Measurements from ENCODE around the gene SPACA6.
"Not testable (repeated sequence)": the region's sequence is repeated elsewhere in the genome, so short reads cannot be mapped to it uniquely, and the experiment has no call there.

The SPACA6 gene, protein sequence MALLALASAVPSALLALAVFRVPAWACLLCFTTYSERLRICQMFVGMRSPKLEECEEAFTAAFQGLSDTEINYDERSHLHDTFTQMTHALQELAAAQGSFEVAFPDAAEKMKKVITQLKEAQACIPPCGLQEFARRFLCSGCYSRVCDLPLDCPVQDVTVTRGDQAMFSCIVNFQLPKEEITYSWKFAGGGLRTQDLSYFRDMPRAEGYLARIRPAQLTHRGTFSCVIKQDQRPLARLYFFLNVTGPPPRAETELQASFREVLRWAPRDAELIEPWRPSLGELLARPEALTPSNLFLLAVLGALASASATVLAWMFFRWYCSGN

DNA sequence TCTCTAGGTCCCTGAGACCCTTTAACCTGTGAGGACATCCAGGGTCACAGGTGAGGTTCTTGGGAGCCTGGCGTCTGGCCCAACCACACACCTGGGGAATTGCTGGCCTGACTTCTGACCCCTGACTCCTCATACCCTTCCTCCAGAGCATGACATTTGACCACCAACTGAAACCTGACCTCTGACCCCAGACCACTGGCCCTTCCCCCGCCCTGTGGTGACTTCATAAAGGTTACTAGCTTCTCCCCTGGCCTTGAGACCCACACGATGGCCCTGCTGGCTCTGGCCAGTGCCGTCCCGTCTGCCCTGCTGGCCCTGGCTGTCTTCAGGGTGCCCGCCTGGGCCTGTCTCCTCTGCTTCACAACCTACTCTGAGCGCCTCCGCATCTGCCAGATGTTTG is at the start of gene SPACA6:
SPACA6 (plus strand) TSS at position 71 of the 400 bp plus-strand sequence; CDS start at position 268, 197 bp downstream.
- no peak for DNase-seq

DNA sequence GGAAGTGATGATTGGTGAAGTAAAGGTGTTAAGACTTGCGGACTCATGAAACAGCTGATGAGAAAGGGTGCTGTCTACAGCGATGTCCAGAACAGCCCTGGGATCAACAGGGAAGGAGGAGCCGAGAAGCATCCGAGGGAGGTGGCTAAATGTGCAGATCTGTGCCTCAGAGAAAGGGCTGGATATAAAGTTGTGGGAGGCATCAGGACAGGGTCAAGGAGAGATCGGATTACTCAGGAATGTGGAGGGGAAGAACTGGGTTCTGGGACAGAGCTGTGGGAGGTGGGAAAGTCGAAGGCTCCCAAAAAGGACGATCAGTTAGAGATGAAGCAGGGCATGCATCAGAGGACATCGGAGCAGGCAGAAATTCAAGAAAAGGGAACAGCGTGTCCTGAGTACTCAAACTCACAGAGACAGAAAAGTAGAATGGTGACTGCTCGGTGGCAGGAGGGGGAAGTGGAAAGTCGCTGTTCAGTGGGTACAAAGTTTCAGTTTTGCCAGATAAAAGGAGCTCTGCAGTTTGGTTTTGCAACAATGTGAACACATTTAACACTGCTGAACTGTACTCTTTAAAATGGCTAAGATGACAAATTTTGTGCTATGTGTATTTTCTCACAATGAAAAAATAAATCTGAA is 48.4 kb upstream of the SPACA6 start:
- no peak for DNase-seq

GRCh38 chr19:51646730-51647129 is 46.4 kb upstream of the SPACA6 start, which contains the start of gene SIGLEC14:
TSS of gene SIGLEC14 (minus strand) at chr19:51646825. CDS start at chr19:51646759, 66 bp downstream.
- DNase-seq, result not testable (repeated sequence)

DNA sequence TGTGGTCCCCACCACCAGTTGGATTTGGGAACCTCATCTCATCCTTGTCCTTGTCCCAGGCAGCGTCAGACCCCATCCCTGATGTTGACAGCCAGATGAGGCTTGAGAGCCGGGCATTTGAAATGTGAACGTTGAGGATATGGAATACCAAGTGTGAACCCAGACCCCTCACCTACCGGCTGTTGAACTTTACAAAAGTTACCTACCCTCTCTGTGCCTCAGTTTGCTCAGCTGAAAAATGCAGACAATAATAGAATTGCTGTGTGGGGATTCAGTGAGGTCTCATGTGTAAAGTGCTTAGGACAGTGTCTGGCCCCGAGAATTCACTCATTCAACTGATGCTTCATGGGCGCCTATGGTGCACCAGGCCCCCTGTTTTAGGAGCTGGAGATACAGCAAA is 45.8 kb upstream of the SPACA6 start:
- no peak for DNase-seq

- no peak for DNase-seq
These were observed 41.8 kb upstream of the SPACA6 start for GRCh38 chr19:51651216-51651846.

DNA sequence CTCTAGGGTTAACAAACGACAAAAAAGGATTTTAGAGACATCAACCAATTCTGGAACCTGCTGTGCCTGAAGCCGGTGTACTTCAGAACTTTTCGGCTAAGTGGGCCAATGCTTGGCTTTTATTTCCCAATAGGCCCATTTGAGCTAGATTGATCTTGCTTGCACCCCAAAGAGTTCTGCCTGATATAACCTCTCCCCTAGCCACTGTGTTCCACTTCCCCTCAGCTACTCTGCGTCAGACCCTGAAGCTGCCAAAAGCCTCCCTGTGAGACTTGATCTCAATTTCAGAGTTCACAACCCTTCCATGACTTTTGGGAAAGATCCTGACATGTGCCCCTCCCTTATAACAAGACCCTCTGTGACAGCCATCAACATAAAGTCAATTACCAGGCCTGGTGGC is 40.9 kb upstream of the SPACA6 start:
- no peak for DNase-seq

- no peak for DNase-seq
These were observed 40.0 kb upstream of the SPACA6 start for GRCh38 chr19:51653162-51653561.

DNA sequence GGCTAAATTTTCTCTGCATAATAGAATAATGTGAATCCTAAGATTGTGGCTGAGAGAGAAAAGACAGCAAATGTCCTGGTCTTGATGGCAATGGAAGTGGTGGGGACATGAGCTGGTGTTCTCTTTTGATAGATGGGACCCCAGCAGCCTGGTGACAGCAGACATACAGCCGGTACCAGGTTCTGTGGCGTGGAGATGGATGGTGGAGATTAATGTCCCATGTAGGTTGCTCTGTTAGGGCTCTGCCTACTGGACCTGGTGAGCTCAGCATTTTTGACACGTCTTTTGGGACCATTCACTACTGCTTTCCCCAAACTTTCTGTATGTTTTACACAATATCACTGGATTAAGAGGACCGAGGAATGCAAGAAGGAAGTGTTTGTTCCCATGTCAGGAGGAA is 38.3 kb upstream of the SPACA6 start:
- no peak for DNase-seq

- peak; percentile 17 for DNase-seq
These were observed 32.0 kb upstream of the SPACA6 start for GRCh38 chr19:51660975-51661600.

DNA sequence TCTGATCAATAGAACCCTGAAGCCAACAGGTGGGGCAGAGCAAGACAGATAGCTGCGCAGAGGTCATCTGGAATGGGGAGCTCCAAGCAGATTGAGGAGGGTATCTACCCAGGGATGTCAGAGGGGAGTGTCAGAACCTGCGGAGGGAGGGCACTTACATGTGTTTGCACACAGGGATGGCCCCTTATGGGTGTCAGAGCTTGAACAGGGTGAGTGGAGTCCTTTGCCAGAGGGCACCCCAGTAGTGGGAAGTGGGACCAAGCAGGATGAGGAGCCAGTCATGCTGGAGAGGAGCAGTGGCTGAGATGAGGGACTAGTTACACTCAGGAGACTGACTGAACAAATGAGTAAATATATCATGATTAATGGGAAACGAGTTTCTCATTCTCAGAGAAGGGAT is 29.5 kb upstream of the SPACA6 start:
- DNase-seq, result no peak

- DNase-seq, result no peak
These were observed 29.0 kb upstream of the SPACA6 start for GRCh38 chr19:51664131-51664530.

- no peak for DNase-seq
These were observed 28.1 kb upstream of the SPACA6 start for GRCh38 chr19:51664997-51665396.

- DNase-seq, result no peak
These were observed 24.9 kb upstream of the SPACA6 start for GRCh38 chr19:51668216-51668615.

DNA sequence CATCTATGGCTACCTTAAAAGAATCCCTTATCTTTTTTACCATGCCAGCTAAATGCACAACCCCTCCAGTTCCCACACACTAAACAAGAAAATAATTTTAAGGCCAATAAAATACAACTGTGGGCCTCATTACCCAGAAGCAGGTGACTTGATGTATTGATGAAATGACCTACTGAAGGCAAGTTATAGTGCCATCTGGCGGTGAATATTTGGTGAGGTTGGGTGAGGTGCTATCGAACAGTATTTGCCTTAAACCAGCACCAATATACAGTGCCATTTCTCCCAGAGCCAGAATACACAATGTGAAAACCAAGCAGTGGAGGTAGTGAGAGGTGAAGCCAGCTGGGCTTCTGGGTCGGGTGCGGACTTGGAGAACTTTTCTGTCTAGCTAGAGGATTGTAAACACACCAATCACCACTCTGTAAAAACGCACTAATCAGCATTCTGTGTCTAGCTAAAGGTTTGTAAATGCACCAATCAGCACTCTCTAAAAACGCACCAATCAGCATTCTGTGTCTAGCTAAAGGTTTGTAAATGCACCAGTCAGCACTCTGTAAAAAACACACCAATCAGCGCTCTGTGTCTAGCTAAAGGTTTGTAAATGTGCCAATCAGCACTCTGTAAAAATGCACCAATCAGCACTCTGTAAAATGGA is 17.1 kb upstream of the SPACA6 start:
- peak; percentile 1 for DNase-seq

DNA sequence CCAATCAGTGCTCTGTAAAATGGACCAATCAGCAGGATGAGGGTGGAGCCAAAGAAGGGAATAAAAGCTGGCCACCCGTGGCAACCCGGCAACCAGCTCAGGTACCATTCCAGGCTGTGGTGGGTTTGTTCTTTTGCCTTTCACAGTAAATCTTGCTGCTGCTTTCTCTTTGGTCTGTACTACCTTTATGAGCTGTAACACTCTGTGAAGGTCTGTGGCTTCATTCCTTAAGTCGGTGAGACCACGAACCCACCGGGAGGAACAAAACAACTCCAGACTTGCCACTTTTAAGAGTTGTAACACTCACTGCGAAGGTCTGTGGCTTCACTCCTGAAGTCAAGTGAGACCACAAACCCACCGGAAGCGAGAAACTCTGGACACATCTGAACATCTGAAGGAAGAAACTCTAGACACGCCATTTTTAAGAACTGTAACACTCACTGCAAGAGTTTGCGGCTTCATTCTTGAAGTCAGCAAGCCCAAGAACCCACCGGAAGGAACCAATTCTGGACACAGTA is 16.5 kb upstream of the SPACA6 start:
- no peak for DNase-seq

DNA sequence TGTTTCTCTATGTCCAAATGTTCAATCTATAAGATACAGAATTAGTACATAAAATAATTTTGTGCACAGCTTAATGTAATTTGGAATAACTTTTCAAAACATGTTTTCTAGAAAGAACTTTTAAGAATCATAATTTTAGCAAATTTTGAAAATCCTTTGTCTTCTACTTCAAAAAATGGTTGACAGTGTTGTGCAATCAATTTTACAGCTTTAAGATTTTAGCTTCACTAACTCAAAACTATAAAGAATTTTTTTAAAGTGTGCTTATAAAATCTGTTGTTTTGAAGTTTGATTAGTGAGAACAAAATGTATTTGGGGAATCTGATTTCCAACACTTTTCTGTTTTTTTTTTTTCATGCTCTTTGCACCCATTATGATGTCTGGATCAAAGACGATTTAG is 12.7 kb upstream of the SPACA6 start:
- DNase-seq, result no peak

- DNase-seq, result peak; percentile 1
These were observed 11.7 kb upstream of the SPACA6 start for GRCh38 chr19:51681286-51681941.

DNA sequence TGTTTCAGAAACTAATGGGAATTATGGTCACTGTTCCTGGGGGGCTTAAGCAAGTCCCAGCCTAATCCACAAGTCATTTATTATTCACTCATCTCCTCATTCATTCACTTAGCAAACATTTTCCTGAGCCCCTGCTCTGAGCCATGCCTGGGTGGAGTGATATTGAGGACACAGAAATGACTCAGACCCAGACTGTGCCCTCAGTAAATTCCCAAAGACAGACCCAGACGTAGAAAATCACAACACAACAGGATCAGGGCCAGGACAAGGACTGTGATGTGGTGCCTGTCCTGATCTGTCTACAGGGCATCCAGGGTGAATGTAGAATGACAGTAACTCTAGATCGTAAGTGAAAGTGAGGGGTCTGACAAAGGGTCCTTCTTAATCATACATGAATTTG is 7.0 kb upstream of the SPACA6 start:
- no peak for DNase-seq

GRCh38 chr19:51687791-51688670 is 5.1 kb upstream of the SPACA6 start:
- peak; percentile 45 for DNase-seq

DNA sequence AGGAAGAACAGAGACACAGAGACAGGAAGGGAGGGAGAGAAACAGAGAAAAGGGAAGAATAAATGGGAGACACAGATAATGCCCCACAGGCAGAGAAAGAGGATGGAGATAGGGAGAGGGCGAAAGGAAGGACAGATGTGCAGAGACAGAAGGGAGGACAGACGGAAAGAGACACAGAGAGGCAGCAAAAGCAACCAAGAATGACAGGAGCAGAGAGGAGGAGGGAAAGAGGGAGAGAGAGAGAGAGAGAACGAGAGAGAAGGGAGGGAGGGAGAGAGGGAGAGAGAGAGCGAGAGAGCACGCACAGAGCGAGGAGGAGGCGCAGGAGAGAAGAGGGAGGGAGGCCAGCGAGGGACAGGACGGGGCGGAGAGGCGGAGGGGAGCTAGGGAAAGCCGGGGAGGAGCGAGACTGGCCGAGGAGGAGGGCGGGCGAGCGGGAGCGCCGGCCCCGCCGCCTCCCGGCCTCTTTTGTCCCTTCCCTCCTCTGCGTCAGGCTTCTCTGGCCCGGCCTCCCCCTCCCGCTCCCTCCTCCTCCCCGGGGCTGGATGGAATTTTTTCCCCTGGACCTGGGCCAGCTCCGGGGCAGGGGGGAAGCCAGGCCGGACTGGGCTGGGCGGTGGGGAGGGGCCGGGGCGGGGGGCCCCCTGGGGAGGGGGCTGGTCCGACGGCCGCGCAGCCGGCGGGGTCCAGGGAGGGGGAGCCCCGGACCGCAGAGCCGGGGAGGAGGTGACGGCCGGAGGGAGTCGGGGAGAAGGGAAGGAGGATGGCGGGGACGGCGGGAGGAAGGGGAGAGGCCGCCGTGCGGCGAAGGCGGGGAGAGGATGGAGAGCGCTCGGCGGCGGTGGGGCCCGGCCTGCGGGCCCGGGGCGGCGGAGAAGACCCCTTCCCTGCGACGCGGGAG is 4.2 kb upstream of the SPACA6 start:
- DNase-seq, result peak; percentile 65
